NCI-H1105 (cell line): ENCODE data around the gene KCND3.
"Not testable (repeated sequence)": the region's sequence is repeated elsewhere in the genome, so short reads cannot be mapped to it uniquely, and the experiment has no call there.

Experiments used
- DNase-seq: peaks from one replicate; lab custom pipeline; 2025; lab: John Stamatoyannopoulos, UW

Gene KCND3

GRCh38 chr1:111814305-111814628 is 175.2 kb downstream of the KCND3 start:
- DNase-seq: no peak

GRCh38 chr1:111813440-111814304 is 175.8 kb downstream of the KCND3 start:
- DNase-seq: no peak

- no peak for DNase-seq
Observed at GRCh38 chr1:111812306-111812705, 177.2 kb downstream of the KCND3 start.

GRCh38 chr1:111811891-111812290 is 177.6 kb downstream of the KCND3 start:
- no peak for DNase-seq

GRCh38 chr1:111805251-111805650 is 184.2 kb downstream of the KCND3 start:
- DNase-seq: no peak

GRCh38 chr1:111804776-111805175 is 184.7 kb downstream of the KCND3 start:
- no peak for DNase-seq

- no peak for DNase-seq
Observed at GRCh38 chr1:111803951-111804350, 185.5 kb downstream of the KCND3 start.

GRCh38 chr1:111802984-111803383 is 186.5 kb downstream of the KCND3 start:
- DNase-seq: no peak

GRCh38 chr1:111802110-111802509 is 187.4 kb downstream of the KCND3 start:
- no peak for DNase-seq

GRCh38 chr1:111801071-111801850 is 188.2 kb downstream of the KCND3 start:
- no peak for DNase-seq

- not testable (repeated sequence) for DNase-seq
Observed at GRCh38 chr1:111799722-111800121, 189.7 kb downstream of the KCND3 start.

GRCh38 chr1:111798580-111798979 is 190.9 kb downstream of the KCND3 start:
- no peak for DNase-seq

- no peak for DNase-seq
Observed at GRCh38 chr1:111795401-111795800, 194.1 kb downstream of the KCND3 start.

- no peak for DNase-seq
Observed at GRCh38 chr1:111793923-111794322, 195.5 kb downstream of the KCND3 start.

GRCh38 chr1:111792249-111792648 is 197.2 kb downstream of the KCND3 start:
- DNase-seq: no peak

GRCh38 chr1:111791776-111792175 is 197.7 kb downstream of the KCND3 start:
- no peak for DNase-seq

- no peak for DNase-seq
Observed at GRCh38 chr1:111789666-111790316, 199.7 kb downstream of the KCND3 start.

- no peak for DNase-seq
Observed at GRCh38 chr1:111789142-111789541, 200.3 kb downstream of the KCND3 start.

- DNase-seq: no peak
Observed at GRCh38 chr1:111786669-111787207, 202.7 kb downstream of the KCND3 start.

- no peak for DNase-seq
Observed at GRCh38 chr1:111784273-111784901, 205.1 kb downstream of the KCND3 start.

- DNase-seq: no peak
Observed at GRCh38 chr1:111779546-111779945, 209.9 kb downstream of the KCND3 start.

- no peak for DNase-seq
Observed at GRCh38 chr1:111778541-111779051, 210.9 kb downstream of the KCND3 start.
